ENCODE results near the gene MEF2A. TPM values are rescaled to one million over a fixed set of nuclear protein-coding genes. Genes with fewer than 3 reads are reported as not detected.

Gene MEF2A
- total RNA-seq, 1 experiment from 2014 or later = 5.8 TPM

GRCh38 chr15:99592145-99592791, 26.5 kb downstream of the MEF2A start:
- DNase-seq (ENCODE audit: low read depth) = no peak
- in situ Hi-C loops (cut with HindIII; ENCODE audit: low pct_unique_long_range_greater_than_20kb, low sequenced_read_pairs) = no loop called here

- no peak for DNase-seq (ENCODE audit: low read depth)
- in situ Hi-C loops (cut with HindIII; ENCODE audit: low pct_unique_long_range_greater_than_20kb, low sequenced_read_pairs) = no loop called here
These were observed 27.3 kb downstream of the MEF2A start for GRCh38 chr15:99593070-99593469.

GRCh38 chr15:99594916-99595315, 29.1 kb downstream of the MEF2A start:
- DNase-seq (ENCODE audit: low read depth) = no peak
- in situ Hi-C loops (cut with HindIII; ENCODE audit: low pct_unique_long_range_greater_than_20kb, low sequenced_read_pairs) = no loop called here

- in situ Hi-C loops (cut with HindIII; ENCODE audit: low pct_unique_long_range_greater_than_20kb, low sequenced_read_pairs) = no loop called here
- no peak for DNase-seq (ENCODE audit: low read depth)
These were observed 32.5 kb downstream of the MEF2A start for GRCh38 chr15:99598296-99598695.

GRCh38 chr15:99603828-99604227, 38.0 kb downstream of the MEF2A start:
- in situ Hi-C loops (cut with HindIII; ENCODE audit: low pct_unique_long_range_greater_than_20kb, low sequenced_read_pairs) = no loop called here
- DNase-seq (ENCODE audit: low read depth) = no peak

GRCh38 chr15:99604865-99605264, 39.1 kb downstream of the MEF2A start:
- in situ Hi-C loops (cut with HindIII; ENCODE audit: low pct_unique_long_range_greater_than_20kb, low sequenced_read_pairs) = no loop called here
- peak; percentile 36 for DNase-seq (ENCODE audit: low read depth)

- peak; percentile 46 for DNase-seq (ENCODE audit: low read depth)
- in situ Hi-C loops (cut with HindIII; ENCODE audit: low pct_unique_long_range_greater_than_20kb, low sequenced_read_pairs) = no loop called here
These were observed 39.7 kb downstream of the MEF2A start for GRCh38 chr15:99605490-99605931.

- in situ Hi-C loops (cut with HindIII; ENCODE audit: low pct_unique_long_range_greater_than_20kb, low sequenced_read_pairs) = no loop called here
These were observed 40.2 kb downstream of the MEF2A start for GRCh38 chr15:99605990-99606389.

GRCh38 chr15:99606646-99607045, 40.9 kb downstream of the MEF2A start:
- in situ Hi-C loops (cut with HindIII; ENCODE audit: low pct_unique_long_range_greater_than_20kb, low sequenced_read_pairs) = no loop called here
- DNase-seq (ENCODE audit: low read depth) = no peak

More at GRCh38 chr15:99605990-99606389, 40.2 kb downstream of the MEF2A start:
- DNase-seq (ENCODE audit: low read depth) = no peak

- in situ Hi-C loops (cut with HindIII; ENCODE audit: low pct_unique_long_range_greater_than_20kb, low sequenced_read_pairs) = no loop called here
These were observed 47.7 kb downstream of the MEF2A start for GRCh38 chr15:99613481-99613880.

GRCh38 chr15:99613887-99614647, 48.3 kb downstream of the MEF2A start:
- in situ Hi-C loops (cut with HindIII; ENCODE audit: low pct_unique_long_range_greater_than_20kb, low sequenced_read_pairs) = no loop called here
- no peak for DNase-seq (ENCODE audit: low read depth)

More at GRCh38 chr15:99613481-99613880, 47.7 kb downstream of the MEF2A start:
- DNase-seq (ENCODE audit: low read depth) = no peak

- in situ Hi-C loops (cut with HindIII; ENCODE audit: low pct_unique_long_range_greater_than_20kb, low sequenced_read_pairs) = no loop called here
- no peak for DNase-seq (ENCODE audit: low read depth)
These were observed 49.0 kb downstream of the MEF2A start for GRCh38 chr15:99614749-99615288.

GRCh38 chr15:99615460-99615859, 49.7 kb downstream of the MEF2A start:
- in situ Hi-C loops (cut with HindIII; ENCODE audit: low pct_unique_long_range_greater_than_20kb, low sequenced_read_pairs) = no loop called here
- no peak for DNase-seq (ENCODE audit: low read depth)

- in situ Hi-C loops (cut with HindIII; ENCODE audit: low pct_unique_long_range_greater_than_20kb, low sequenced_read_pairs) = no loop called here
- no peak for DNase-seq (ENCODE audit: low read depth)
These were observed 50.3 kb downstream of the MEF2A start for GRCh38 chr15:99616129-99616528.

- in situ Hi-C loops (cut with HindIII; ENCODE audit: low pct_unique_long_range_greater_than_20kb, low sequenced_read_pairs) = no loop called here
- DNase-seq (ENCODE audit: low read depth) = no peak
These were observed 51.1 kb downstream of the MEF2A start for GRCh38 chr15:99616773-99617342.

- in situ Hi-C loops (cut with HindIII; ENCODE audit: low pct_unique_long_range_greater_than_20kb, low sequenced_read_pairs) = no loop called here
- DNase-seq (ENCODE audit: low read depth) = no peak
These were observed 53.2 kb downstream of the MEF2A start for GRCh38 chr15:99618941-99619411.

GRCh38 chr15:99619712-99620111, 53.9 kb downstream of the MEF2A start:
- in situ Hi-C loops (cut with HindIII; ENCODE audit: low pct_unique_long_range_greater_than_20kb, low sequenced_read_pairs) = no loop called here
- DNase-seq (ENCODE audit: low read depth) = no peak

- in situ Hi-C loops (cut with HindIII; ENCODE audit: low pct_unique_long_range_greater_than_20kb, low sequenced_read_pairs) = no loop called here
- no peak for DNase-seq (ENCODE audit: low read depth)
These were observed 54.4 kb downstream of the MEF2A start for GRCh38 chr15:99620178-99620577.

- in situ Hi-C loops (cut with HindIII; ENCODE audit: low pct_unique_long_range_greater_than_20kb, low sequenced_read_pairs) = no loop called here
These were observed 56.0 kb downstream of the MEF2A start for GRCh38 chr15:99621767-99622166.

More at GRCh38 chr15:99621767-99622166, 56.0 kb downstream of the MEF2A start:
- no peak for DNase-seq (ENCODE audit: low read depth)

Data from Caki2 (cell line).